SK-MEL-5 (cell line): ENCODE measurements around the gene PCDH9. TPM values are rescaled to one million over a fixed set of nuclear protein-coding genes. Genes with fewer than 3 reads are reported as not detected.
"Not testable (repeated sequence)": the region's sequence is repeated elsewhere in the genome, so short reads cannot be mapped to it uniquely, and the experiment has no call there.

ENCODE experiments used
- DNase-seq: peaks from one replicate; pipeline ENCODE4 v3.0.0-alpha.2; 2016; ENCODE audit warnings: low read depth, low spot score
- in situ Hi-C: cut with HindIII; loops from 2 replicates; pipeline ENCODE4 v1.10.0; 2016; ENCODE audit warnings: low sequenced_read_pairs, high pct_unique_total_duplicates, low pct_unique_long_range_greater_than_20kb
- total RNA-seq: library from RNA; depleted of rRNA; stranded (reverse); fragments of >200 nt; shearing (Covaris generic); gene quantifications from 2 replicates; pipeline ENCODE4 v1.2.3, GENCODE V29; 2014

Gene PCDH9
- total RNA-seq, 1 experiment from 2014 or later = 1.4 TPM

GRCh38 chr13:67118277-67118676 lies 111.9 kb downstream of the PCDH9 start:
- no peak for DNase-seq
- in situ Hi-C loops = loop anchor here (25.0 kb wide), 1 partner anchor 94 kb away; no protein-coding TSS in a partner anchor

GRCh38 chr13:67117010-67117550 lies 113.1 kb downstream of the PCDH9 start:
- in situ Hi-C loops = loop anchor here (25.0 kb wide), 1 partner anchor 95 kb away; no protein-coding TSS in a partner anchor
- DNase-seq = peak; percentile 99

- in situ Hi-C loops = loop anchor here (25.0 kb wide), 1 partner anchor 104 kb away; no protein-coding TSS in a partner anchor
- DNase-seq = no peak
These were observed 122.2 kb downstream of the PCDH9 start for GRCh38 chr13:67107979-67108378.

GRCh38 chr13:67106502-67107057 lies 123.6 kb downstream of the PCDH9 start:
- no peak for DNase-seq
- in situ Hi-C loops = loop anchor here (25.0 kb wide), 1 partner anchor 106 kb away; no protein-coding TSS in a partner anchor

GRCh38 chr13:67101730-67102467 lies 128.2 kb downstream of the PCDH9 start:
- in situ Hi-C loops = loop anchor here (25.0 kb wide), 1 partner anchor 110 kb away; no protein-coding TSS in a partner anchor
- DNase-seq = peak; percentile 82

- no peak for DNase-seq
These were observed 129.4 kb downstream of the PCDH9 start for GRCh38 chr13:67100730-67101129.

GRCh38 chr13:67099494-67099893 lies 130.6 kb downstream of the PCDH9 start:
- no peak for DNase-seq
- in situ Hi-C loops = no loop called here

More at GRCh38 chr13:67100730-67101129, 129.4 kb downstream of the PCDH9 start:
- in situ Hi-C loops = loop anchor here (25.0 kb wide), 1 partner anchor 112 kb away; no protein-coding TSS in a partner anchor

GRCh38 chr13:67097892-67098452 lies 132.2 kb downstream of the PCDH9 start:
- DNase-seq = no peak
- in situ Hi-C loops = no loop called here

- DNase-seq, in situ Hi-C loops: not testable (repeated sequence)
These were observed 133.2 kb downstream of the PCDH9 start for GRCh38 chr13:67096893-67097292.

- no peak for DNase-seq
- in situ Hi-C loops = no loop called here
These were observed 133.7 kb downstream of the PCDH9 start for GRCh38 chr13:67096418-67096817.

GRCh38 chr13:67095621-67096020 lies 134.5 kb downstream of the PCDH9 start:
- no peak for DNase-seq

GRCh38 chr13:67094952-67095351 lies 135.2 kb downstream of the PCDH9 start:
- DNase-seq = no peak
- in situ Hi-C loops = no loop called here

More at GRCh38 chr13:67095621-67096020, 134.5 kb downstream of the PCDH9 start:
- in situ Hi-C loops = no loop called here

- in situ Hi-C loops = no loop called here
- DNase-seq = no peak
These were observed 136.1 kb downstream of the PCDH9 start for GRCh38 chr13:67094078-67094477.

GRCh38 chr13:67091603-67092002 lies 138.5 kb downstream of the PCDH9 start:
- in situ Hi-C loops = no loop called here
- no peak for DNase-seq

- in situ Hi-C loops = no loop called here
- no peak for DNase-seq
These were observed 139.3 kb downstream of the PCDH9 start for GRCh38 chr13:67090856-67091255.

- in situ Hi-C loops = no loop called here
- DNase-seq = no peak
These were observed 142.6 kb downstream of the PCDH9 start for GRCh38 chr13:67087527-67087926.

GRCh38 chr13:67086260-67086659 lies 143.9 kb downstream of the PCDH9 start:
- in situ Hi-C loops = no loop called here
- no peak for DNase-seq

GRCh38 chr13:67084066-67084465 lies 146.1 kb downstream of the PCDH9 start:
- in situ Hi-C loops = no loop called here
- DNase-seq = no peak
